ENCODE measurements around the gene MYOZ1. TPM values are rescaled to one million over a fixed set of nuclear protein-coding genes. Genes with fewer than 3 reads are reported as not detected.

Gene MYOZ1
- polyA plus RNA-seq, 3 donors, result 4.8 to 5.4 (median 5.0) TPM

Other genes starting within 250 kb of the MYOZ1 start
- 10 to 100 TPM; 82.3 to 88.0 (median 87.9) TPM for gene ANXA7, start 227.4 kb downstream of the MYOZ1 start, polyA plus RNA-seq (ENCODE audit: insufficient read length in 3 of 3)
- 1 to 10 TPM; 1.9 to 5.0 (median 2.5) TPM for gene MSS51, start 207.9 kb downstream of the MYOZ1 start, polyA plus RNA-seq (ENCODE audit: insufficient read length in 3 of 3)
- gene PPP3CB, start 145.4 kb downstream of the MYOZ1 start, polyA plus RNA-seq (ENCODE audit: insufficient read length in 3 of 3), result 10 to 100 TPM; 60.1 to 66.2 (median 64.0) TPM
- 10 to 100 TPM; 34.1 to 45.7 (median 39.6) TPM for gene USP54, start 50.1 kb downstream of the MYOZ1 start, polyA plus RNA-seq (ENCODE audit: insufficient read length in 3 of 3)
- 1 to 10 TPM in 1 of 3 donors, under 1 TPM in 2; 0.28 to 1.6 (median 0.50) TPM for gene SYNPO2L, start 14.6 kb upstream of the MYOZ1 start, polyA plus RNA-seq (ENCODE audit: insufficient read length in 3 of 3)
- 10 to 100 TPM; 11.2 to 31.3 (median 14.8) TPM for gene AGAP5, start 56.6 kb upstream of the MYOZ1 start, polyA plus RNA-seq (ENCODE audit: insufficient read length in 3 of 3)
- 10 to 100 TPM; 65.6 to 69.4 (median 67.0) TPM for gene SEC24C, start 102.9 kb upstream of the MYOZ1 start, polyA plus RNA-seq (ENCODE audit: insufficient read length in 3 of 3)
- gene CHCHD1, start 140.6 kb upstream of the MYOZ1 start, polyA plus RNA-seq (ENCODE audit: insufficient read length in 3 of 3), result 10 to 100 TPM; 47.2 to 52.5 (median 50.0) TPM
- 100 to 1,000 TPM in 2 of 3 donors, 10 to 100 TPM in 1; 85.0 to 137 (median 100) TPM for gene ZSWIM8, start 144.1 kb upstream of the MYOZ1 start, polyA plus RNA-seq (ENCODE audit: insufficient read length in 3 of 3)
- gene NDST2, start 170.1 kb upstream of the MYOZ1 start, polyA plus RNA-seq (ENCODE audit: insufficient read length in 3 of 3), result 10 to 100 TPM; 31.9 to 34.5 (median 32.5) TPM
- gene CAMK2G, start 233.1 kb upstream of the MYOZ1 start, polyA plus RNA-seq (ENCODE audit: insufficient read length in 3 of 3), result 10 to 100 TPM; 23.2 to 29.7 (median 23.6) TPM